ENCODE results near the gene TMEM131L. TPM values are rescaled to one million over a fixed set of nuclear protein-coding genes. Genes with fewer than 3 reads are reported as not detected.

Gene TMEM131L
- total RNA-seq, 1 experiment from 2014 or later, result 14.6 TPM

- Mint-ChIP-seq H3K9me3 (peaks cover 8% of the 10 kb centered on the region in 2 experiments), H3K27me3 (ENCODE audit: low read depth) (peaks cover 2% of the 10 kb centered on the region; the same call in 1 of the 2 replicates), H3K4me1 (peaks cover 9% of the 10 kb centered on the region in 2 experiments), H3K4me3 (no peak overlapping the region), H3K27ac (no peak overlapping the region), H3K36me3 (ENCODE audit: insufficient read depth in 1 of 3, low read depth in 3 of 3) (peaks cover 3 to 11% (median 5%) of the 10 kb centered on the region in 3 experiments; a peak in 6 of 7 replicates)
- Histone ChIP-seq H3K79me1 (ENCODE audit: insufficient read depth, low read depth, low read length, poor library complexity, severe bottlenecking) (no peaks in the 10 kb centered on the region), H3K23ac (ENCODE audit: insufficient read length, low read depth, low read length) (no peak overlapping the region), H4K20me1 (ENCODE audit: control insufficient read depth, insufficient read depth, insufficient read length) (no peaks in the 10 kb centered on the region), H3K27ac (ENCODE audit: insufficient read length, low read depth, low read length) (no peak overlapping the region), H3K27me3 (ENCODE audit: insufficient read depth, low read length) (no peaks in the 10 kb centered on the region), H3K4ac (ENCODE audit: low read depth, low read length) (no peak overlapping the region), H4K8ac (replicated peaks; ENCODE audit: insufficient read length, low read depth, low read length) (no peak overlapping the region), H3T11ph (ENCODE audit: low read length) (no peak overlapping the region), H4K91ac (ENCODE audit: insufficient read length, low read depth, low read length) (no peak overlapping the region), H2BK12ac (ENCODE audit: insufficient read length, low read depth, low read length) (no peak overlapping the region), H2BK5ac (ENCODE audit: insufficient read length, low read length) (no peak overlapping the region), H3K18ac (ENCODE audit: insufficient read length, low read depth, low read length) (no peak overlapping the region), H2AFZ (ENCODE audit: low read length) (no peak overlapping the region), H3K9ac (ENCODE audit: extremely low read depth, insufficient read length, low read length) (no peak overlapping the region), H3K9me3 (ENCODE audit: control insufficient read depth, low read depth, low read length) (no peaks in the 10 kb centered on the region), H2BK120ac (ENCODE audit: low read depth, low read length, poor library complexity, severe bottlenecking) (no peak overlapping the region), H3K23me2 (ENCODE audit: insufficient read length, low read depth, low read length, poor library complexity, severe bottlenecking) (no peaks in the 10 kb centered on the region), H3K4me1 (ENCODE audit: insufficient read depth, low read length) (no peaks in the 10 kb centered on the region; the same call in 1 of the 2 replicates), H2AK5ac (ENCODE audit: insufficient read length, low read length) (no peak overlapping the region), H3K79me2 (ENCODE audit: insufficient read depth, low read length) (no peaks in the 10 kb centered on the region), H3K56ac (ENCODE audit: insufficient read length, low read depth, low read length) (no peak overlapping the region), H4K5ac (ENCODE audit: insufficient read length, low read depth, low read length) (no peak overlapping the region), H3K4me2 (ENCODE audit: insufficient read depth, insufficient read length, low read length) (no peak overlapping the region), H3K14ac (ENCODE audit: insufficient read depth, low read length) (no peak overlapping the region), H2BK20ac (ENCODE audit: low read depth, low read length, poor library complexity, severe bottlenecking) (no peak overlapping the region), H2BK15ac (ENCODE audit: low read depth, low read length) (no peak overlapping the region)
- DNase-seq, result no peak
- peak; percentile 57 for TF ChIP-seq CTCF (conservative IDR thresholded peaks at IDR 0.05)
- no CpG with 5 or more reads among the region's 1 CpG for WGBS (ENCODE audit: extremely low coverage, insufficient read length, low lambda C conversion rate)
These were observed 179.0 kb downstream of the TMEM131L start for GRCh38 chr4:153645183-153645582.

Data from H9 (cell line).